GM12801 (cell line): ENCODE data around the gene DUSP14.

Source experiments
- TF ChIP-seq, protein P1 (sequence below): IDR thresholded peaks from one replicate; pipeline ENCODE4 v1.5.1; 2011; ENCODE audit warnings: control low read depth; ENCODE audit not compliant: insufficient read length; ENCODE audit errors: extremely low read depth

DUSP14 gene

GRCh38 chr17:37488607-37489196, 989 bp upstream of the DUSP14 start:
- TF ChIP-seq, protein P1, sequence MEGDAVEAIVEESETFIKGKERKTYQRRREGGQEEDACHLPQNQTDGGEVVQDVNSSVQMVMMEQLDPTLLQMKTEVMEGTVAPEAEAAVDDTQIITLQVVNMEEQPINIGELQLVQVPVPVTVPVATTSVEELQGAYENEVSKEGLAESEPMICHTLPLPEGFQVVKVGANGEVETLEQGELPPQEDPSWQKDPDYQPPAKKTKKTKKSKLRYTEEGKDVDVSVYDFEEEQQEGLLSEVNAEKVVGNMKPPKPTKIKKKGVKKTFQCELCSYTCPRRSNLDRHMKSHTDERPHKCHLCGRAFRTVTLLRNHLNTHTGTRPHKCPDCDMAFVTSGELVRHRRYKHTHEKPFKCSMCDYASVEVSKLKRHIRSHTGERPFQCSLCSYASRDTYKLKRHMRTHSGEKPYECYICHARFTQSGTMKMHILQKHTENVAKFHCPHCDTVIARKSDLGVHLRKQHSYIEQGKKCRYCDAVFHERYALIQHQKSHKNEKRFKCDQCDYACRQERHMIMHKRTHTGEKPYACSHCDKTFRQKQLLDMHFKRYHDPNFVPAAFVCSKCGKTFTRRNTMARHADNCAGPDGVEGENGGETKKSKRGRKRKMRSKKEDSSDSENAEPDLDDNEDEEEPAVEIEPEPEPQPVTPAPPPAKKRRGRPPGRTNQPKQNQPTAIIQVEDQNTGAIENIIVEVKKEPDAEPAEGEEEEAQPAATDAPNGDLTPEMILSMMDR = no peak

DNA sequence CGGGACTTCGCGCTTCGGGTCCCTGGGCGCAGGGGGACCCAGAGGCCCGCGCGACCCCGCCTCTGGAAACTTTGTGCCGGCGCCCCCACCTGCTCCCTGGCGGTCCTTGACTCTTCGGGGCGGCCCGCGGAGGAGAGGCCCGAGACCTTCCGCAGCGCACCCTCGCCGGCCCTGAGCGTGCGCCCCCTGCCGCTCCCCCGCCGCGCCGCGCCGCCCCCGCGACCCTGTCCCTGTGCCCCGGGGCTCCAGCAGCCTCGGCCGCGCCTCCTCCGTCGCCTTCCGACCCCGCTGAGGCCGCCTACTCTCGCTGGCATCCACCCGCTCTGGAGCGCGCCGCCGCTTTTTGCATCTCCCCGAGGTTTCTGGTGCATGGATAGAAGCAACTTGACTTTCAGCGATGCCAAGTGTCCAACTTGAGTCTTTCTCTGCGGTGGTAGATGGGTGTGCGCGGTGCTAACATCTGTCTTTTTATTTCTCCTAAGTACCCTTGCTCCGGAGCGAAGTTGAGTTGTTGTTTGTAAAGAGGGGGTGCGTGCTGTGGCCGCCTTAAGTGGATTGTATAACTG, 414 bp downstream of the DUSP14 start:
- TF ChIP-seq, protein P1 = no peak

DNA sequence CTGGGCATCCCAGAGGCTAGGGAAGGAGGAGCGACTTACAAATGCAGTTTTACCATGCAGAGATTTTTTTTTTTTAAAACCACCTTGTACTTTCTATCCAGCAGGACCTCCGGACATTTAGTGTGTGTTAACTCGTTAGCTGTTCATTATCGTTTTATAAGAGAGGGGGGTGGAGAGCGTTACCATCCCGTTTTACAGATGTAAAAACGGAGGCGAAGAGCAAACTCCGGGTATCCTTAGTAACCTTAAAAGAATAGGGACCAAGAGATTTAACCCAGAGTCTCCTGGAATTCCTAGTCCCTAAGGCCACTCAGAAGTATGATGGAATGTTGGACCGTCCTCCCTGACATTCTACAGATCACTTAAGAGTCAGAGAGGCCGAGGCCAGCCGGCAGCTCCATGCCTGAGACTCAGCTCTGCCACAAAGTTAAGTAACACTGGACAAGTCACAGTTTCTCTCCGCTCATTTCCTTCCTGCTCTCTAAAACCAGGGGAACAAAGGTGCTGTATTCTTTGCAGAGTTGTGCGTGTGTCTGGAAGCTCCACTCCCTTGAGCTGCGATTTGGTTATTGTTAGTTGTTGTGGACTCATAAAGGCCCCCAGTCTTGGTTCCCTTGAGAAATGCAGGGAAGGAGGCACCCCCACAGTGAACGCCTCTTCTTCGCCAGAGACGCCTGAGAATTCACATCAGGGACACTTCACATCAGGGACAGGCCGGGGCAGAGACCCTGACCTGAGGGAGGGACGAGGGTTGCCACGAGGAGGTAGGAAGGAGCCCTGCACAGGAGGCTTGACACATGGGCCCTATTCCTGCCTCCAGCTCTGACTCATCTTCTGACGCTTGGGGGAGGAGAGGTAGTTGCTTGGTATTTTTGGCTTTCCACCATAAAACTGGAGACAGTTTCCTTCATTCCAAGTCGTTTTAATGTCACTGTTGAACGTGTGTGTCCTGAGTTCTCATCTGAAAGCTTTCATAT, 1.2 kb downstream of the DUSP14 start:
- TF ChIP-seq, protein P1 = no peak

DNA sequence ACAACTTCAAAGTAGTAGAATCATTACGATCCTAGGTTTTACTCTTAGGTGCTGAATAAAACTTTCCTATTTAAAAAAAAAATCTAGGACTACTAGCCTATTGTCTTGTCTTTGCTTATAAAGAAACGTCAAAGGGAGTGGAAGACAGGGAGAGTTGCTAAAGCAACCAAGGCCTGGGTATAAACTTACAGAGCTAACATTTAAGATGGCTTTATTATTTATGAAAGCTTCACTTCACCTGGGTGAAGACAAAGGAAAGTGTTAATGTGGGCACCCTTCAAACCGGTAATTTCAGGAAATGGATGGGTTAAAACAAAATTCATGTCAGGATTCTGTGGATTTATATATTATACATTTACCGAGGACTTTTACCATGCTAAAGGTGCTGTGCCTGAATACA, 2.5 kb downstream of the DUSP14 start:
- TF ChIP-seq, protein P1 = no peak

DNA sequence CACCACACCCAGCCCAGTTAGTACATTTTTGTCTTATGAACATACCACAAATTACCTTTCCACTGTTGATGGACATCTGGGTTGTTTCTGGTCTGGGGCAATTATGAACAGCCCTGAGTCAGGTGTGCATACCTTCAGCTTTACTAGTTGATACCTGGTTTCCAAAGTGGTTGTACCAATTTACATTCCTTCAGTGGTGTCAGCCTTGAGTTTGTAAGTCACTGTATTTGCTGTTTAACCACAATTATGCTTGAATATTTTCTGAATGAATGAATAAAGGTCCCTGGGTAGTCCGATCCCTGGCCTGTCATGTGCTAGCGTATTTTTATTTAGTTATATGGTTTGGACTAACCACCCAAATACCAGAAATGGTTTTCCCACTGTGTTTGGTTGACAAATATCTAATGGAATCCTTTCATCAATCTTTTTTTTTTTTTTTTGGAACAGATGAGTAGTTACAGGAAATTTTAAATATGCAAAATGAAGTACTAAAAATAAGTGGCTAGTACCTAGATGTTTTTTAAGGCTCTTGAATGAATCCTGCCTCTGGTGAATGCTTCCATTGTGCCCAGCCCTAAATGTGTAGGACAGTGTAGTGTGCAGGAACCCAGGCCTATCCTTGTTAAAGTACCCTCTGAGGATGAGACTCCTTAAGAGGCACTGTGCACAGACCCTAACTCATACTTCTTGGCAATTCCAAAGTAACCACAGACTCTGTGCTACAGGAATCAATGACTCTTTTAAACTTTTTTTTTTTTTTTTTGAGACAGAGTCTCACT, 3.7 kb downstream of the DUSP14 start:
- TF ChIP-seq, protein P1 = no peak

- TF ChIP-seq, protein P1 = no peak
Measured at GRCh38 chr17:37494401-37494831, 4.7 kb downstream of the DUSP14 start.

DNA sequence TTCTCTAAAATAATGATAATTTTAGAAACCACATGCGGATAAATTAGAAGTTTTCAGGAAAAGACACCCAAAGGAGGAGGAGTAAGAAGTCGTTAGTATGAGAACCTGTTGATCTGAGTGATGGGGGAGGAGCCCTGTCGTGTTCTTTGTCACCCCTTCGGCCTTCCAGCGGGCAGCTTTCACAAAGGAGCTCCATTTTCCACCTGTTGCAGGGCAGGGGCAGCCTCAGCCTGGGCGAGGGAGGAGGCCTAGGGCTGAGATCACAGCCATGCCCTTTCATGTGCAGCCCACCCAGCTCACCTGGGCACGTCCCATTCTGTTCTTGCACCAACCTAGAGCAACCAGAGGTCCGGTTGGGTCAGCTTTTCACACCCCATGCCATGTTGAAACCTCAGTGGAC, 5.3 kb downstream of the DUSP14 start:
- TF ChIP-seq, protein P1 = no peak
